Activated gamma-delta T cell (primary cell): Measurements from ENCODE around the gene KLHL30.
"Not testable (repeated sequence)": the region's sequence is repeated elsewhere in the genome, so short reads cannot be mapped to it uniquely, and the experiment has no call there.

Source experiments
- DNase-seq: peaks from one replicate; lab custom pipeline; 2025; lab: John Stamatoyannopoulos, UW

The KLHL30 gene

DNA sequence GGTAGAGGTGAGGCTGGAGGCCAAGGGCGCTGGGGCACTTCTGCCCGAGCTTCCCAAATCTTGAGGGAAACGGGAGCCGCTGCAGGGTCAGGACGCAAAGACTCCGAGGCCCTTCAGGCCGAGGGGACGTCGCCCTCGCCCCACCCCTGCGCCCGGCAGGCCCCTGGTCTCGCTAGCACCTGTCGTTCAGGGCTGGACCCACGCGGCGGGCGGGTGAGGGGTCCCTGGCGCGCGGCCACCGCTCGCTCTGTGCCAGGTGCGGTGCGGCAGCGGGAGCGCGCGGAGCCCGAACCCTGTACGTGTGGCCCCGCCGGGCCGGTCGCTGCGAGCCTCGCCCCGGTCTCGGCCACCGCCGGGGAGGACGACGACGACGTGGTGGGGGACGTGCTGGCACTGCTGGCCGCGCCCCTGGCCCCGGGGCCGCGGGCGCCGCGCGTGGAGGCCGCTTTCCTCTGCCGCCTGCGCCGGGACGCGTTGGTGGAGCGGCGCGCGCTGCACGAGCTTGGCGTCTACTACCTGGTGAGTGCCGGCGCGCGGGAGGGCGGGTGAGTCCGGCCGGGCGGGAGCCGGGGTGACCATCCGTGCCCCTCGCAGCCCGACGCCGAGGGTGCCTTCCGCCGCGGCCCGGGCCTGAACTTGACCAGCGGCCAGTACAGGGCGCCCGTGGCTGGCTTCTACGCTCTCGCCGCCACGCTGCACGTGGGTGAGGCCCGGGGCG, 25.2 kb downstream of the KLHL30 start:
- no peak for DNase-seq

DNA sequence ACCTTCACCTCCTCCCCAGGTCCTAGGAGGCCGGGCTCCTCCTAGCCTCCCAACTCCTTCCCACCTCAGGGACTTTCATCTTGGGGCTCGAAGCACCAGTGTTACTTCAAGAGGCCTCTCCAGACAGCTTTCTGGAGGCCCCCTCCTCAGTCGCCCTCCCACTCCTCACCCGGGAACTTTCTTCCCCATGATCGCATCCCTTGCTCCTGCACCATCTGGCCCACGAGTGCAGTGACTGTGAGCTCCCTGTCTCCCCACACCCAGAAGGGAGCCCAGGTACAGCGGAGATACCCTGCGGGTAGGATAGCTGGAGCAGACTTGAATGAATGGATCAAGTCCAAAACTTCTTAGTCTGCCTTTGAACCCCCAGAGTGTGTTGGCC, 26.4 kb downstream of the KLHL30 start:
- DNase-seq: no peak

- DNase-seq: no peak
Measured at GRCh38 chr2:238165288-238165921, 26.9 kb downstream of the KLHL30 start.

DNA sequence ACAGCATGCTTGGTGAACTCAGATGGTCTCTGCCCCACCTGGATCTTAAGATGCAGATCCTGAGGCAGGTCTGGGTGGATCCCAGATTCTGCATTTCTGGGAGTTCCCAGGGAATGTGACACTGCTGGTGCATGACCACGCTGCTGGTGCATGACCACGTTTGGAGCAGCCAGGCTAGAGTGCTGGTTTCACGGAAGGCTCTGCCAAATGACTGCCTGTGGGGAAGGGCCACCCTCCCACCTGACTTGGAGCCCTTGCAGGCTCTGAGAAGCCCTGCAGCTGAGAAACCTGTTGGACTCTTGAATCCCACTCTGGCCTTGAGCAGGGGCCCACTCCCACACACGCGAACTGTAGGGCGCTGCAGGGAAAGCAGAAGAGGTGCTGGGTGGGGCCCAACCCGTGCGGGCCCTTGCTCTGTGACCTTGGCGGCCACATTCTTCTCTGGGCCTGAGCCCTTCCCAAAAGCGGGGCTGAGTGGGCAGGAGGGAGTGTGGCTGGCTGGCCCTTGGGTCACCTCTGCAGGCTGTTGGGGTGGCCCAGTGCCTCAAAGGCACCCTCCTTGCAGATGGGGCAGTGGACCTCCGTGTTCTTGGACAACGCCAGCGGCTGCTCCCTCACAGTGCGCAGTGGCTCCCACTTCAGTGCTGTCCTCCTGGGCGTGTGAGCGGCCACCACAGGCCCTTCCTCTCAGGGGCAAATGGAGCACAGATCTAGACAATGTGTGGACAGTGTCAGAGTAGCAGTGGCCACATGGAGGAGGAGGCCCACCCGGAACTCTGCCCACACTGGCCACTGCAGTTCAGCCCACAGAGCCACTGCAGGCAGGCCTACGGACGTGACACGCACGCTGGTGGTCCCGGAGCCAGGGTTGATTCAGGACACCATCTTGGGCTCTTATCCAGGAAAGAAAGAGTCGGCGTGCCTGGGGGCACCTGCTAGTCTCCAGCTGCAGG, 28.2 kb downstream of the KLHL30 start:
- no peak for DNase-seq

GRCh38 chr2:238167344-238167715, 28.9 kb downstream of the KLHL30 start:
- DNase-seq: no peak

GRCh38 chr2:238167761-238168160, 29.3 kb downstream of the KLHL30 start:
- no peak for DNase-seq

- no peak for DNase-seq
Measured at GRCh38 chr2:238168196-238169047, 30.0 kb downstream of the KLHL30 start.

GRCh38 chr2:238169048-238169707, 30.7 kb downstream of the KLHL30 start:
- DNase-seq: no peak

DNA sequence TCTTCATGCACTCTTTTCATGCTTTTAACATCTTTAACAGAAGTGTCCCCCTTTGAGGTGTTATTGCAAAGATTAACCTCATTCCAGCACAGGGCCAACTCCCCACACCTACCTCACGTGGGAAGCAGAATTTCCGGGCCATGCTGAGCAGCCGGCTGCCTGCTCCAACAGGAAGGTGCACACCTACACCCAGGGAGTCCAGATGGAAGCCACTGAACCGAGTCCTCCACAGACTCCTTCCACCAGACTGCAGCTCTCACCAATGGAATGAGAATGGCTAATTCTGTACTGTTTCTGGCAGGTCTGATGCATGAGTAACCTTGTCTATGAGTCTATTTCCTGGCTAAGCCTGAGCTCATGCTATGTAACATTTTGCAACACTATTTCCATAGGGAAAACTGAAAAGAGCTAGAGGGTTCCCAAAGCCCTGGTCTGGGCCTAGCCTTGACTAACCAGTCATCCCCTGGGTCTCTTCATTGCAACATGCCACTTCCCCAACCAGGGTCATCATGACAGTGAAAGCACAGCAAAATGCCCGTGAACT, 31.3 kb downstream of the KLHL30 start:
- no peak for DNase-seq

- no peak for DNase-seq
Measured at GRCh38 chr2:238170386-238171071, 32.1 kb downstream of the KLHL30 start.

GRCh38 chr2:238171072-238171431, 32.6 kb downstream of the KLHL30 start:
- not testable (repeated sequence) for DNase-seq

DNA sequence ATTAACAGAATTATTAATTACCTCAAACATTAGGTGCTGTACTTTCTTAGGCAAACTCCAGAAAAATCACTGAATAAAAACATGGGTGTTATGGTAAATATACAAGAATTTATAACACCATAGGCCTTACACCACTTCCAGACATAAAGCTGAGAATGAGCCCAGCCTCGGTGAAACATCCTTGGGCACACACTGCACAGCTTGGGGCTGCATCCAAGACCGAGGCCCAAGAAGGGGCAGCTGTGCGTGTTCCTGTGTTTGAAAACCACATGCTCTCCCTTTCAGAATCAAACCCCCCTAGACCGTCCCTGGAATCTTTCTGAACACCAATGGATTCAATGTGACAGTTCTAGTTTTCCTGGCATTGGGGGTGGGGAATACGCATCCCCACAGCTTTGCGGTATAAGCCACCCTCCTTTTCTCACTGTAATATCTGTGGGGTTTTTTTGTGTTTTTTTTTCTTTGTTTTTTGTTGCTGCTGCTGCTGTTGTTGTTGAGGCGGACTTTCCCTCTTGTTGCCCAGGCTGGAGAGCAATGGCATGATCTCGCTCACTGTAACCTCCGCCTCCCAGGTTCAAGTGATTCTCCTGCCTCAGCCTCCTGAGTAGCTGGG, 33.2 kb downstream of the KLHL30 start:
- no peak for DNase-seq

GRCh38 chr2:238172439-238172838, 34.0 kb downstream of the KLHL30 start:
- DNase-seq: no peak

GRCh38 chr2:238173692-238174091, 35.2 kb downstream of the KLHL30 start:
- DNase-seq: no peak

DNA sequence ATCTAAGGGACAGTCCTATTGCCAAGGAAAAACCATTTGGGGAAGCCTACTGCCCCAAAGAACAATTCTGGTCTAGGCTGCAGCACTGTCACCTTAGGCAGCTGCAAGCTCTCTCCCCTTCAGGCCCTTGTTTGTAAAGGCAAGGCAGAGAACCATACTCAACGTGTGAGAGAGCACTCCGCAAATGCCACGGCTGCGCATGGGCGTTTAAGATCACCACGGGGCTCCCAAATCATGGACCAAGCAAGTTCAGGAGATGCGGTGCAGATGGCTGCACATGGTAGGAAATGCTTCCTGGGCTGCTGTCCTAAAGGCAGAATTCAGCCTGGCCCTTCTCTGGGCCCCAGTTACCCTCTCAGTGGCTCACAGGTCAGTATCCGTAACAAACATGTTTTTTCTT, 35.8 kb downstream of the KLHL30 start:
- no peak for DNase-seq

DNA sequence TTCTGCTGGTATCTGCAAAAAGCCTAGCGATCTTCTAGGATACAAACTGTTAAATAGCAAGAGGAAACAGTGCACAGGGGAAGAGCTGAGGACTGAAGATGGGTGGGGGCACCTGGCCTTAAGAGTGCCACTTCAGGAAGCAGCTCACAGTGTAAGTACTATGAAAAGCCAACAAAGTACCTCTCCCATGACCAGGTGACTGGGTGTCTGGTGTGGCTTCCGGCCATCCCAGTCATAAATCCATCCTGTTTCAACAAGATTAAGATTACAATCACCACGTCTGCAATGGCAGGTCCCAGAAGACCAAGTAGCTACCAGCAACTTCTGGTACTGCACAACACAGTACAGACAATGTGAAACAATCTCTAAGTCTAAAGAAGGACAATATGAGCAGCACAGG, 36.2 kb downstream of the KLHL30 start:
- no peak for DNase-seq

- no peak for DNase-seq
Measured at GRCh38 chr2:238176613-238177012, 38.1 kb downstream of the KLHL30 start.

GRCh38 chr2:238180554-238180953, 42.1 kb downstream of the KLHL30 start:
- DNase-seq: no peak

GRCh38 chr2:238182362-238182761, 43.9 kb downstream of the KLHL30 start:
- DNase-seq: no peak

- DNase-seq: no peak
Measured at GRCh38 chr2:238183821-238184220, 45.4 kb downstream of the KLHL30 start.
